GM19238 (cell line): Measurements from ENCODE around the gene MYO1E.

Source experiments
- DNase-seq: peaks from one replicate; pipeline ENCODE4 v3.0.0; 2011; ENCODE audit warnings: low spot score; ENCODE audit not compliant: insufficient read length

MYO1E gene

DNA sequence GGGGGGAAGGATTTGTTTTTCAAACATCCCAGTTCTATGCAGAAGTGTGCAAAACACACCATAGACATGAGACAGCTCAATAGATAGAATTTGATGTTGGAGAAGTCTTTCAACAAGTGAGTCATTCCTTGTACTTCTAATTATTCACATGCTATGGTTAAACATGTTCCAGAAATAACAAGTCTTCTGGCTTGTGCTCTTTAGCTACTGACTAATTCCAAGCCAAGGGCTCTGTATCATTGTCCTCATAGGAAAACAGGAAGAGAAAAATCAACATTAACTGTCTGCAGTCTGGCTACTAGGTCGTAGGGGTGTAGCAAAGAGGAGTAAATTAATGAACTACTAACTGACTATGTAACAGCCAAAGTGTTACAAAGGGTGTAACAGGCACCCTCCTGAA, 140.2 kb downstream of the MYO1E start:
- DNase-seq, result no peak

DNA sequence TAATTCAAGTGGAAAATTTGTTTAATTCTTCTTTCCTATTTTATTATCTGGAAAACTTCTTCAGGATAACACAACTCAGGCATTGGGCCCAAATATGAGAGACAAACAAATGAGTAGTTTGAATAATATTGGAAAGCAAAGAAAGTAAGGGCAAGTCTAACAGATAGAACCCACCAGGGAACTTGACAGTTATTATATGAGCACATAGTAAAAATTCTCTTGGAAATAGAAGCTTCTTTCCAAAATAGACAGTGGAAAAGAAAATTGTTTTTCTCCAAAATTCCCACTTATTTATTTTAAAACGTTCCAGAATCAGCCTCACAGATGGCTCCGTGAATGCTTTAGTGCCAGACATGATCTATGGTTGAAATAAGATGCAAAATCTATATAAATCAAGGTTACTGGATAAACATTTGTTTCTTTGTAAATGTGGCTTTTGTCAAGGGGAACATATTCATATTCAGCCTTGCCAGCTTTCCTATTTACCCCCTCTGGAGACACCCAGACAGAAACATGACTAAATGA, 142.1 kb downstream of the MYO1E start:
- DNase-seq, result no peak

- DNase-seq, result no peak
These were observed 143.2 kb downstream of the MYO1E start for GRCh38 chr15:59229453-59229852.

DNA sequence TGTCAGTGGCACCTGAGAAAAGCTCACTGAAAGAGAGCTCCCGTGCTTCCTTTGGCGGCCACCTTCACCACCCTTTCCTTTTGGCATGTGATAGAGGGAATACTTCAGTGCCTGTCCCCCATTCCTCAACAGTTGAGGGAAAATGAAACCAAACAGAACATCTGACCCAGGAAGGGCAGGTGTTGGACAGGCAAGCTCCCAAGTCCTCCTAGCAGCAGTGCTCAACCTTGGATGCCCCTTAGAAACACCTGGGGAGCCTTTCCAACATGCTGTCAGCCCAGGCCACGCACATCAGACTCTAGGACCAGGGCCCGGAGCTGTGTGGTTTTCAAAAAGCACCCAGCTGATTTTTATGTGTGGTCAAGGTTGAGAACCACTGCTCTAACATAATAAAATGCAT, 143.7 kb downstream of the MYO1E start:
- DNase-seq, result no peak

DNA sequence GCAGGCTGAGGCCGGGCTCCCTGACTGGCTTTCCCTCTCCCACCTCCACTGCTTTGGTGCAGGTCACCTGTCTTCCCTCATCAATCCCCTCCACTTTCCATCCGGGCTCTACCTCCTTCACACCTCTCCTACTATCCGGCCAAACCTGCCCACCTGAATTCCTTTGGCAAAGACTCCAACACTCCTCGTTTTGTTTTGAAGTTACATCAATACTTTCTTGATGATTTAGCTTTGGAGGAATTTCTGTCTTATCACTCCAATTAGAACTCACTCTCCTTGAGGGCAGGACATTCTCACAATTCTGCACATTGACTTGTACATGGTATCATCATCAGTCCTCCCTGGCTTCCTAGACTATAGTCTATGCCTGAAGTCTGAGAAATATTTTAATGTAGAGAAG, 145.7 kb downstream of the MYO1E start:
- no peak for DNase-seq

DNA sequence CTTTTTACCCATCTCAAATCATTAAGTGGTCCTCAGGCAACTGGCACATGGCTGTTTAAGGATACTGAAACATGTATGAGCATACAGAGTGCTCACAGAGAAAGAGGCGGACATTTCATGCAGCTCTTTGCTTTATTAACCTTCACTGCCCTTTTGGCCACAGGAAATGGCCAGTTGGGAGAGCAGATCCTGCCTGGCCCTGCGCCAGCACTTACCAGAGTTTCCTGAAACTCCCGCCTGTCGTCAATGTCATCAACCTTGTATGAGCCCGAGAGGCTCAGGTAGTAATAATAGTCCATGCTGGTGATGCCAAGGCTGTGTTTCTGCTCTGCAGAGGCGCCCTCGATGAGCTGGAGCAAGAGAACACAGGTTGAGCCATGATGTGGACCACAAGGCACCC, 148.2 kb downstream of the MYO1E start:
- DNase-seq, result no peak

GRCh38 chr15:59223736-59224135, 148.9 kb downstream of the MYO1E start:
- no peak for DNase-seq

DNA sequence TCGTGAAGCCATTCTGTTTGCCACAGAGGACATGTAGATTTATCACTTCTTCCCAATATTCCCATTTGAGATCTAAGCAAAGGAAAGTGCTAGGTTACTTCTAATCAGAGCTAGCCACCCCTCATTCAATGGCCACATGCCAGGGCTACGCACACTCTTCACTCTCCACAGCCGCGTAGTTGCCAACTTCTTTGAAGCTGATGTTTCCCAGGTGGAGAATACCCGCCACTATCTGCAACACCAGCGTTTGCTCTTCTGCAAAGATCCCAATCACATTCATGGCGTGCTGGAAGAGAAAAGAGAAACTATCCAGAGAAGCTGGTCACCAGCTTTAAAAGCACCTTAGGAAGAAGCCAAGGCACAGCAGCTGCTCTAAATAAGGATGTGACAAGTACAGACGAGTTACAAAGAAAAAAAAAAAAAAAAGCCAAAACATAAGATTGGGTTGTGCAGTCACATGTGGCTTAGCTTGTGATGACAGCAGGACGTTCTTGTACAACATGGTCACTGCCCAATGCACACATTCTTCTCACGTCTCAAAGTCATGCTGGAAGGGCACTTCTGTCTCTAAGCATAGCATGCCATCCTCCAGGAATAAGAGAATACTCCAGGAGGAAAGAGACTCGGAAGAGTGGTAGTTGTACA, 149.6 kb downstream of the MYO1E start:
- no peak for DNase-seq

GRCh38 chr15:59221511-59222505, 150.9 kb downstream of the MYO1E start:
- DNase-seq, result no peak

DNA sequence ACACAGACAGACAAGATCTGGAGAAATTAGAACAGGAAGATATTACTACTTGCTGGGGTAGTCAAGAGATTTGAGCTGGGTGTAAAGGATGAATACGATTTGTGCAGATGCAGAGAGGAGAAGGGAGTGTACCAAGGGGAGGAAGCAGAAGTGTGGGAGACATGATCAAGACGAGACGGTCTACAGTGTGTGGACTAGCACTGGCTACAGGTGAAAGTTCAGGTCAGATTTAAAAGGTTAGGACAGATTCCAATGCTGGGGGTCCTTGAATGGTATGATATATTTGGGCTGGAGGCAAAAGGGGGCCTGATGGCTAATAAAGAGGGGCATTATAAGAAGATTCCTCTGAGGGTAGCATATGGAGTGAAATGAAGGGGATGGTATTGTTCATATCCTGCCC, 154.0 kb downstream of the MYO1E start:
- no peak for DNase-seq

DNA sequence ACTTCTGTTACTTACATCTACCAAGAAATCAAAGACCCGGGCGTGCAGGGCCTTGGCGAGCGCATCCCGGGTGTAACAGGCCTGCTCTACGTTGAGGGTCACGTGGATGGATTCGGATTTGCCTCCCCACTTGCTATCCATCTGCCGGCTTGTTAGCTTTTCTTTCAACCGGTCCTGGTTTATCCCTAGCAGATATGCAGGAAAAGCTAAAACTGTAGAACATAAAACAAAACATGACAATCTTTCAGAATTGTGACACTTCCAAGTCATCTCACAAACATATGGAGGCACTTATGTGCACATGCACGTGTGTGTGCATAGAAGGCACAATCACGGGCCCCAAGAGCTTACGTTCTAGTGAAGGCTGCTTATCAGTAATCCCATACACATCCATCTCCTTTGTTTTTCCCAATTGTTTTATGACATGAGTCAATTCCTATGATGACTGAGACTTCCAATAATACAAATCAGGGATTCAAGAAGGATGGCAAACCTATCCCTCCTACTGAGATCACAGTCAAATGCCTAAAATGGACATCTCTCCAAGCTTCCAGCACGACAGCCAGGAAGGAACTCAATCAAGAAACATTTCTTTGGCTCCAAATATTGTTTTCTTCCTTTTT, 154.7 kb downstream of the MYO1E start:
- no peak for DNase-seq

DNA sequence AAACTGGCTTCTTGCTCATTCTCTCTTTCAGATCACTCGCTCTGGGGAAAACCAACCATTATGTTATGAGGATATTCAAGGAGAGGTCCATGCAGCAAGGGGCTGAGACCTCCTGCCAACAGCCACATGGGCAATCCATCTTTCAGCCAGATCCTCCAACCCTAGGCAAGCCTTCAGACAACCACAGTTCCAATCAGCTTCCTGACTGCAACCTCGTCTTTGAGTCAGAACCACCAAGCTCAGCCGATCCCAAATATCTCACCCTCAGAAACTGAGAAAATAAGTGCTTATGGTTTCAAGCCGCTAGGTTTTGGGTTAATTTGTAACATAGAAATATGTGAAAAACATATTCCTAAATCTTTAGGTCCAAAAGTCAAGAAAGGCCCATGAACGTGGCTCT, 155.8 kb downstream of the MYO1E start:
- no peak for DNase-seq

DNA sequence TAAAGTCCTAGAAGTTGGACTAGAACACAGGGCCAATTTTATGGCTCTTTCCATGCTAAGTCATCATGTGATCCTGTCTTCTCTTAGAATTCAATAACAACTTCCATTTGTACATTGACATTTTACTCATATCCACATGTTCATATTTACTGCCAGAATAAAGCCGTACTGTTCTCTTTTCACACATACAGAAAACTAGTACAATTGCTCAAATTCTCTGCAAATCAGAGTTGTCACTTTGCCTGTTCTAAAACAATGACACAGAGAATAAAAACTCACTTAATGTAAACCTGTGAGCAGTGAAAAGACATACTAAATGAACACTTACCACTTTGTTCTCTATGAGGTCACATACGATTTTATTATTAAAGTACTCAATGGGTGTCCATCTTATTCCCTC, 162.5 kb downstream of the MYO1E start:
- DNase-seq, result no peak

DNA sequence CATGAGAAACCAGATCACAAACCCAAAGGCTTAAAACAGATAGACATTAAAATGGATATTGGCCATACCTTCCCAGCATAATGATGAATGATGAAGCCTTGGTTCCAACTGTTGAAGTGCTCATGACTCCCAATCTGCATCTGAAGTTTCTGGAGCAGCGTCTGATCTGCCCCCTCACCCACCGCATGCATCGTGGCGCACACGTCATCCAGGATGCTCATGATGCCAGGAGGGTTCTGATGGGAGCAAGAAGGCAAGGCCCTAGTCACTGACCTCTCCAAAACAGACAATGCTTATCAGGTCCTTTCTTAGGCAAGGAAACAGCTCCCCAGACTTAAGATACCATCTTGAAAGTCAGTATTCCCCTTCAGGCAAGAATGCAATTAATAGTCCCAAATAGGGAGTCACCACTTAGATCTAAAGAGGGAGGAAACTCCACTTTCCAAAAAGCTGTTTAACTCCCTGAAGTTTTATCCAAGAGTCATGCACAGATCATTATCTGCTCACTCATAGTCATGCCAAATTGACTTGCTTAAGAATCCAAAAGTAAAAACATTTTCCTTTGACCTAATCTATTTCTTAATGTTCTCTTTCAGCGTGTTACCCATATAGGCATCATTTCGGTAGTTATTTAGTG, 163.9 kb downstream of the MYO1E start:
- DNase-seq, result no peak

DNA sequence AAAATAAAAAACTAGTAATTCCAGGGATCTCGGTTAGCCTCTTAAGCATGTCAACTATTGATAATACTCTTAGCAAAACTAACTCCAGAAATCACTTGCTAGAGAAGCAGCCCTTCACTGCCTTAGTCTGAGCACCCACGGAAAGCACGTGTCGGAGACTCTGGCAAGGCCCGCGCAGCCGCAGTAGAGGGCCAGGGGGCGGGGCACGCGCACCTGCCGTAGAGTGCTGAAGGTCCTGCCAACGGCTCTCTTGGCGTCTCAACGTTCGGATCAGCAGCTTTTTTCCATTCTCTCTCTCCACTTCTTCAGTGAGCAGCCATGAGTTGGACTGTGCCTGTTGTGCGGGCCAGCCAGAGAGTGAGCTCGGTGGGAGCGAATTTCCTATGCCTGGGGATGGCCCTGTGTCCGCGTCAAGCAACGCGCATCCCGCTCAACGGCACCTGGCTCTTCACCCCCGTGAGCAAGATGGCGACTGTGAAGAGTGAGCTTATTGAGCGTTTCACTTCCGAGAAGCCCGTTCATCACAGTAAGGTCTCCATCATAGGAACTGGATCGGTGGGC, 166.0 kb downstream of the MYO1E start, which contains the start of gene LDHAL6B:
Gene LDHAL6B, plus strand, starts transcription at position 221 of the 561 bp plus-strand sequence. Its CDS starts 98 bp downstream, at position 319.
- DNase-seq, result no peak

DNA sequence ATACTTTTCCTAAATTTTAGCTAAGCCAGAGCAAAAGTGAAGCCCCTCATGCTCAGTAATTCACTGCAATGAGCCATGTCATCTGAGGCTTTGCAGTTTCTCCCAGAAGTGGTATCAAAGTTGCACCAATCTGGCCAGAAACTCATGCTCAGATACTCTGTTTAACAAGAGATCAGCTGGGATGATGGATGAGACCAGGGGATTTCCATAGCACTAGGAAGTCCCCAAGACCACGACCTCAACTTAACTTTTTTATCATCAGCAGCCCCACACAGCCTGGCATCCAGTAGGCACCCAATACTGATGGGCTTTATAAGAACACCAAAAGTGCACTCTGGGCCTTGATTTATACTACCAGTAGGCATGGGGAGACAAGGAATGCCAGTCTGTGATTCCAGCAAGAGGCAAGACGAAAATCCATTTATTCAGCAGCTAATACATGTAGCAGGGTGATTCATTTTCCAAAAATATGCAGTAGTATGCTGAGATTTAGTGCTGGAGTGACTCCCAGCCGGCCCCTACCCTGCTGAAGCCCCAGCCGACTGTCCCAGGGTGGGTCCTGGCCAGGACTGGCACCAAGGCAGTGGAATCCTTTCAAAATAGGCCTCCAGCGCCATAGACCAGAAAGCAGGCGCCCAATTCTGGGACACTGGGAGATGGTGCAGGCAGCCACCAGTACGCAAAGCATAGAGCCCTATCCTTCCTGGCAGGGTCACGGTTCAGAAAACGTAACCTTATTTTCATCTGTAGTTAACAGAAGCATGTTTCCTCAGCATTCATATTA, 166.6 kb downstream of the MYO1E start:
- DNase-seq, result no peak

- no peak for DNase-seq
These were observed 169.0 kb downstream of the MYO1E start for GRCh38 chr15:59203657-59204056.

DNA sequence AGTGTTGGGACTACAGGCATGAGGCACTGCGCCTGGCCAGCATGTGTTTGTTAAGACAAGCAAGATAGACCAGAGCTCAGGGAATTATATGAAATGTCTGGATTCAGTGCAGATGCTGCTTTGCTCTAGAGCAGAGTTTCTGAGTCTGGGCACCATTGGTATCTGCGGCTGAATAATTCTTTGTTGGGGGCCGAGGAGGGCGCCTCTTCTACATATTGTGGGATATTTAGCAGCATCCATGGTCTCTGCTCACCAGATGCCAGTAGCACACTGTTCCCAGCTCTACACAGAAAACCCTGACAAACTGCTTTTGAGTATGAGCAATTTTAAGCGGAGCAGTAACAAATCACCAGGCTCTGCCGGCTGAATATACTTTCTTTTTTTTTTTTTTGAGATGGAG, 169.7 kb downstream of the MYO1E start:
- no peak for DNase-seq

DNA sequence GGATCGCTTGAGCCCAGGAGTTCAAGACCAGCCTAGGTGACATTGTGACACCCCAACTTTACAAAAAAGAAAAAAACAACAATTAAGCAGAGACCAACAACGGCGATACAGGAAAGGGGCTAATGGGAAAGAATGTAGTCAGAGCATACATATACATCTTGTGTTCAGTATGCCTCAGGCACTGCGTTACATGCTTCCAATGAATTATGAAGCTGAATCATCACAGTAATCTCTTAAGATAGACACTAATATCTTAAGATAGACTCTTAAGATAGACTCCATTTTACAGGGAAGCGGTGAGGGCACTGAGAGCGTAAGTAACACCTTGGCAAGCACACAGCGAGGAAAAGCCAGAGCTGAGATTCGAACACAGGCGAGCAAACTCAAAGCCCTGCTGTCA, 172.1 kb downstream of the MYO1E start:
- DNase-seq, result no peak
